NK-92 (cell line): ENCODE measurements around the gene ZFY.

Experiments used
- DNase-seq: peaks from one replicate; lab custom pipeline; 2025; ENCODE audit not compliant: unreplicated experiment; lab: John Stamatoyannopoulos, UW

ZFY gene

DNA sequence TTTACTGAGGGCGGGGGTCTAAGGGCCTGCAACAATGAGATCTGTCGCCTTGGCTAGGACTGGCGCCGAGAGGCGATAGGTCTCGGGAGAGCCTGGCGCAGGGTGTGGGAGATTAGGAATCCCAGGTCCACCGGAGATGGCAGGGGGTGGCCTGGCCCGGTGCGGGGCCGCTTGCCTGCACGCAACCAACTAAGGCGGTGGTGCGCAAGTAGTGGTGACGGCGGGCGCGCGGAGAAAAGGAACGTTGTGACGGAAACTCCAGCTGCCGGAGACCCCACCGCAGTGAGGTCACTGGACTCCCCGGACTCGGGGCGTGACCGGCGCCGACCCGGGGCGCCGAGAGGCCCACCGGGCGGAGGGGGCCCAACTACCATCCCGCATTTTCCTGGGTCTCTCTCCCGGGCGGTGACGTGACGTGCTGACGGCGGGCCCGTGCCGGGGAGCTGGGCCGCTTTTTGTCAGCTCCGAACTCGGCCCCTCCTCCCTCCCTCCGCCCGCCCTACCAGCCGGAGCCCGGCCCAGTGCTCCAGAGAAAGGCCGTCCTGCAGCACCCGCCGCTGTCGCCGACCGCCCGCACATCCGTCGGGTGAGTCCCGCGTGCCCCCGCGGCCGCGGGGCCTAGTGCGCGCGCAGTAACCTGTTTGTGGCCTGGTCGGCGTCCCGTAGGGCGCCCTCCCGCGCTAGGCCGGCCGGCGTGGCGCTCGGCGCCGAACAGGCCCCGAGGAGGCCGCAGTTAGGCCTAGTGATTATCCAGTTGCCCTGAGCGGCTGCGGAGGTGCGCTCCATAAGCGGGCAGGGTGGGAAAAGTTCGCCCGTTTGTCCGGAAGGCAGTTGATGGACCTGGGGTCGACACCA, at the start of gene ZFY:
Gene ZFY, plus strand, starts transcription at position 521 of the 855 bp plus-strand sequence. CDS start 18,556 bp downstream, outside the sequence.
- DNase-seq = no peak

DNA sequence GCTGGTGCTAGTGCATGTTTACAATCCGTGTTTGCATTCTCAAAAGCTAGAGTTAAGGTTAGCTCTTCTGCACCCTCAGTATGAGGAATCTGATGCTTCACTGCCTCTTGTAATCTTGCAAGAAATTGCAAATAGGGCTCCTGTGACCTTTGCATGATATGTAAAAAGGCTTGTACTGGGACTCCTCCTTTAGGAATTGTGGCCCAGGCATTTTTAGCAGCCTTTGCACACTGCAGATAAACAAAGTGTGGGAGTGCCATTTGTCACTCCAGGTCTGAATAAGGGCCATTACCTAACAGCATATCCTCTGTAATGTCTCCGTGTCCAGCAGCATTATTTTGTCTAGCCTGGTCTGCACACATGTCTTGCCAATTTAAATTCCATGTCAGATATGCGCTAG, 49.3 kb upstream of the ZFY start:
- no peak for DNase-seq

DNA sequence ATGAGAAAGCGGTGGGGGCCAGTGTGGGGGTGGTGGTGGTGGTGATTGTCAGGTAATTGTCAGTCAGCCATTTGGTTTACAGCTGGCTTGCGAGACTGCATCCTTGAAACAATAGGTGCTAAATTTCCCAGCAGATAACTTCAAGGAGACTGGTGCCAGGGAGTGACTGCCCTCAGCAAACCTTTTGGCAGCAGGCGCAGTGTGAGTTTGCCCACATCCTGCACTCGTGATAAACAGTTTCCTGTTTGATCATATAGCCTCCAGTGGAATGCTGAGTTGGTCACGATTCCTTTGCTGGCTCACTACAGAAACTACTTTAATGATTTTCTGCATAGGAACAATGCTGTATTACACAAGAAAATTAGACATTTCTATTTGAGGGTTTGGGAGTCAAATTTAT, 47.8 kb upstream of the ZFY start:
- no peak for DNase-seq

DNA sequence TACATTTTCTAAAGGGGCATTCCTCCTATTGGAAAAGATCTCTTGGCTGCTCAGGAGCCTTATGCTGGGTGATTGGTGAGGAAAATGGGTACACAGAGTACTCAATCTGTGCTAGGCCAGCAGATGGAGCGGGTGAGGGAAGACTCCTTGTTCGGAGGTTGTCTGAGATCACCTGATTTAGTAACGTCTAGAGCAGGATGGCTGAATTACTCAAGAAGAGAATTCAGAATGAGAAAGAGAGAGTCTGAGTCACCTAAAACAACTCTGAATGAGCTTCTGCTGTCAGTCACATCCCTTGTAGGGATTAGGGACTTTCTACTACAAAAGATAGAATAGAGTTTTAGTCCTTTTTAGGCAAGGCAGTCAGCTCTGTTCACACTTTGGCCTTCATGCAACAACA, 47.2 kb upstream of the ZFY start:
- DNase-seq = no peak

DNA sequence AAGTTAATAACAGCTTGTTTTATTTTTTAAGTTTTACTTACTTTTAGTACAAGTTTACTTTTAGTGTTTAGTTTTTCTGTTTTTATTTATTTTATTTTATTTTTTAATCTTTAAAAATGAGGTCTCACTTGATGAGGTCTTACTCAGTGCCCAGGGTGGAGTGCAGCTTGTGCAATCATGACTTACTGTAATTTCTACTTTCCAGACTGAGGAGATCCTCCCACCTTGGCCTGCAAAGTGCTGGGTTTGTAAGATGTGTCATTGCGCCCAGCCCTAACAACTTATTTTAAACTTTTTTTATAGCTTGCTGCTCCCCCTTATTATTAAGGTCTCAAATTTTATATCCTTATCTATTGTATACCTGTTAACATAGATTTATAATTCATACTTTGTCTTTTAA, 41.7 kb upstream of the ZFY start:
- DNase-seq = no peak

DNA sequence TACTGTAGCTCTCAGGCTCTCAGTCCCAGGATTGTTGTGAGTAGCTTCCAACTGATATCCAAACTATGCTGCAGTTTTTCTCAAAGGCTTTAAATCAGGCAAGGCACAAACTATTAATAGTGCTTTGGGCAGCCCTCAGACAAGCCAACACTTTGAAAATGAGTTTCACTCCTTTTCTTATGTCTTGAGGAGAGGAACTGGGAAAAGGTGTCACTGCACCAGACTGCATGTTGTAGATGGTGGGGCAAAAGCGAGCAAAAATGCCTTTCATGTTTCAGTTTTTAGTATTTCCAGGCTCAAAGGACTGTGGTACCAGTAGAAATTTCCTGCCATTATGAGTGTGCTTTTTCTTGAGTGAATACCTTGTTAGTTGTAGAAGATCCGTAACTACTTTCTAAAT, 39.1 kb upstream of the ZFY start:
- no peak for DNase-seq

GRCh38 chrY:2907356-2907755, 27.8 kb upstream of the ZFY start:
- no peak for DNase-seq

- DNase-seq = no peak
These were observed 21.9 kb upstream of the ZFY start for GRCh38 chrY:2913066-2913815.

- no peak for DNase-seq
These were observed 1.1 kb upstream of the ZFY start for GRCh38 chrY:2934078-2934477.

DNA sequence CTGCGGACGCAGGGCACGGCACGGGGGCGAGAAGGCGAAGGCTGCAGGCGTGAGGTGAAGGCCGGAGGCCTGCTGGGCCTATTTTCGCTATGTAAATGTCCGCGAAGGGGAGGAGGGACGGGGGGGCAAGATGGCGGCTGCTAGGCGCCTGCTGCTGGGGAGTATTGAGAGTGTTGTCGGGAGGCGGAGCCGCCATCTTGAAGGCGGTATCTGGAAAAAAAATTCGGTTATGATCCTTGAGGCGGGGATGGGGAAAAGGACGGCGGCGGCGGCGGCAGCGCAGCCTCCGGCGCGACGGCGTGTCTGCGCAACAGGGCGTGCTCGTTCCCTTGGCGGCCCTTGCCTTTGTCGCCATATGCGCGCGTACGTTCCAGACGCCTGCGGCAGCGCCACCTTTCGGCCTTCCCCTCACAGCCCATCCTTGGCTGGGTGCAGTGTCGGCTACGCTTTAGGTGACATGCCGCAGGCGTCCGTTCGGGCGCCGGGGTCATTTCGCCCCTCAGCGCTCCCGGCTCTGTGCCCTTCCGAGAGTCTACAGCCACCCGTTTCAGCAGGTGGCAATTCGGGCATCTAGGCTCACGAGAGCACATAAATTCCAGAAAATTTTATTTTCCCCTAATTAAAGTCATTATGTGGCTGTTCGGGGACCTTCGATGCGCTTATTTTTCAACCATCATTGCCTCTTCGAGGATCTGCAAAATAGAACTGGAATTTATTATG, 695 bp downstream of the ZFY start:
- peak; percentile 51 for DNase-seq

- no peak for DNase-seq
These were observed 1.2 kb downstream of the ZFY start for GRCh38 chrY:2936436-2936750.

GRCh38 chrY:2937149-2937548, 2.0 kb downstream of the ZFY start:
- no peak for DNase-seq

GRCh38 chrY:2949590-2950252, 14.5 kb downstream of the ZFY start:
- DNase-seq = no peak

DNA sequence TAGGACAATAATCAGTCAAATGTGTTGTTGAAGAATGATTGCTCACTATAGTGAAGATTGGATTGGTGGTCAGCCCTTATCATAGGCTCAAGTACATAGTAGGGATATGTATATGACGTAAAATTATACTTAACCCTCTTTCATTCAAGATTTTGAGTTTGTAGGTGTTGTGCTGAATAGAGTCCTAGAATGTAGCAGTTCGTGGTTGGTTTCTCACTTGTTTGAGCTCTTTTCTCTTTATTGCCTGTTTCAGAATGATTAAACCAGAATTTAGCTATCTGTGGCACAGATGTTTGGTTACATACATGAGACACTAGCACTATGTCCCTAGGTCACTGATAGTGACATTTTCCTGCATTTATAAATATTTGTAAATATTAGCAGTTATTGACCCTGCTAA, 15.5 kb downstream of the ZFY start:
- DNase-seq = no peak

DNA sequence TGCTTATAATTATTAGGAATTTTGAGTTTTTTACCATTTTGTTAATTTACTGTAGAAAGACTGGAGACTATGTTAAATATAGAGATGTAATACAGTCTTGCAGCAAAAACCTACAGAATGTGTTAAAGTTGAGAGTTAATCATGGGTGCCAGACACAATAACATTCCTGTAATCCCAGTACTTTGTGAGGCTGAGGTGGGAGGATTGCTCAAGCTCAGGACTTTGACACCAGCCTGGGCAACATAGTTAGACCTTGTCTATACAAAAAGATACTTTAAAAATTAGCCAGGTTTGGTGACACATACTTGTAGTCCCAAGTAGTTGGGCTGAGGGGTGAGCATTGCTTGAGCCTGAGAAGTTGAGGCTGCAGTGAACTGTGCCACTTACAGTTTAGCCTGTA, 17.7 kb downstream of the ZFY start:
- no peak for DNase-seq

GRCh38 chrY:2954735-2955134, 19.6 kb downstream of the ZFY start:
- DNase-seq = no peak

DNA sequence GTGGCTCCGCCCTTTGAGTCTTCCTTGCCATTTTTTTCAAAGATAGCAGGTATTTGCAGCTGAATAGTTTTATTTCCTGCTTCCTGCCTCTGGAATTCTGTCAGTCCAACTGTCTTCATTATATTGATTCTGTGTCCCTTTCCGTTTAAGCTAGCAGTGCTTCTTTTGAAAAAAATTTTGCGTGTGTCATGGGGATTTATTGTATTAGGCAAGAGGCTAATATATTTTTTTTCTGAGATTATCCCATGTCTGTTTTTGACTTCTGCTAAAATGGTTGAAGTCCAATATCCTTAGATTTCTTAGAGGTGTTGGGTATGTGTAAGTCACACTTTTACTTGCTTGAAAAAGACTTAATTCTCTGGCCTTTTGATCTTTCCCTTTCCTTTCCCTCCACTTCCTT, 20.4 kb downstream of the ZFY start:
- DNase-seq = no peak

- DNase-seq = no peak
These were observed 26.9 kb downstream of the ZFY start for GRCh38 chrY:2962061-2962460.

GRCh38 chrY:2964814-2965213, 29.6 kb downstream of the ZFY start:
- no peak for DNase-seq

- DNase-seq = no peak
These were observed 30.4 kb downstream of the ZFY start for GRCh38 chrY:2965629-2966028.

- no peak for DNase-seq
These were observed 34.4 kb downstream of the ZFY start for GRCh38 chrY:2969561-2969960.
